ENCODE results near the gene HERC3.

HERC3 gene

DNA sequence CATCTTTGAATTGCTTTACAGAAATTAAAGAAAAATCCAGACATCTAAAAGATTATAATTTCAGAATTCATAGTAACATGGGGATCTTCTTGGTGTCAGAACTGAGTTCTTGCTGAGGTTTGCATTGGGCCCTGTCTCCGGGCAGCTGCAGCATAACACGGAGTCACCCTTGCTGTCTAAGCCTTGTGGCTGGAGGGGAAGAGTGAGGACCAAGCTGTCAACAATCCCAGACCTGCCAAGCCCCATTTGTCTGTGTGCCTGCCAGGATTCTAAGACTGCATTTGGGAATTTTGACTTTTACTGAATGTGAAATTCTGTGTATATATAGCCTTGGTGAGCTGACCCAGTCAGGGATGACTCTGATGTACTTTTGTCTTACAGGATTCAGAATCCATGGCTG, 130.5 kb downstream of the HERC3 start:
- DNase-seq, result no peak

DNA sequence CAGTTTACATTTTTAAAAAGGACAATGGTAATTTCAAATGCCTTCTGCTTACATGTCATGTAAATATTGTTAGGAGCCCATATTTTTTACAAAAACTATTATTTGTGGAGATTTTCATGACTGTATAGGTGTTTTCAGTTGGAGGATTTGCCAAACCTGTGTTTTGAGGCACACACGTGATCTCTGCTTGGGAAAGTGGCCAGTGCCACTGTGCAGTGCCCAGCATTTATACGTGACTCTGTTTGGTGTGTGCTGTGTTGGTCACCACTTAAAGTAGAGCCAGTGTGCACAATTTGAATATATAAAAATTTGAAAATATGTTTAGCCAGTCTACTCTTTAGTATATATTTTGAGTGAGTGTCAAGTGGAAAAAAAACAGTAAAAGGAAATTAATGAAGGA, 132.1 kb downstream of the HERC3 start:
- DNase-seq, result no peak

DNA sequence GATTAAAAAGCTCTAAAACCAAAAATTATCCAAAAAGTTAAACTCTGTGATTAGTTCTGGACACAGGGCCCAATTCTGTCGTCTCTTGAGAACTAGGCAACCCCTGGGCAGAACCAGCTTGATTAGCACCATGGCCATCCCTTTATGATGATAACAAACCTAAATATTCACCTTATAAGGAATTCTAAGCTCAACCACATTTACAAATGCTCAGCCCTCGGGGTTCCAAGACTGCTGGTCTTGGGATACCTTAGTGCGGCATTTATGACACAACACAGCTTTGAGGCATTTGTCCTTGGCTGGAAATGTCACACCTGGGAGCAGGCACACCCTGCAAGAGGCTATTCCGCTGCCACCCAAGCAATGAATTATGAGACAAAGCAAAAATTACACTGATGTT, 132.9 kb downstream of the HERC3 start:
- no peak for DNase-seq

GRCh38 chr4:88725986-88726385, 133.7 kb downstream of the HERC3 start:
- no peak for DNase-seq

DNA sequence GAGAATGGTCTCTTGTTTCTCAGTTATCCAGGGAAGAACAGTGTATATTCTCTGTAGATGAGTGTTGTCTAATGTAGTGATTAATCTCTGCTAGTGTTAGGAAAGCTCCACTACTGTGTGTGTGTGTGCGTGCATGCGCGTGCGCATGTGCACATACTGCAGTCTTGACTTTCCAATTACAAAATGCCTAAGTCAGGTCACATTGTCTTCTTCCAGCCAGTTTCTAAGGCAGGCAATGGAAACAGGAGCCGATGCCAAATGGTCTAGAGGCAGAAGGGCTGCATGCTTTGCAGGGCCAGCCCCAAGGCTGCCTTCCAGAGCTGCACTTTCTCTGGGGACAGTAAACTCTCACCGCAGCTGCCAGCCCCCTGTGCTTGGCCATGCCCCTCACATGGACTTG, 135.9 kb downstream of the HERC3 start:
- no peak for DNase-seq

DNA sequence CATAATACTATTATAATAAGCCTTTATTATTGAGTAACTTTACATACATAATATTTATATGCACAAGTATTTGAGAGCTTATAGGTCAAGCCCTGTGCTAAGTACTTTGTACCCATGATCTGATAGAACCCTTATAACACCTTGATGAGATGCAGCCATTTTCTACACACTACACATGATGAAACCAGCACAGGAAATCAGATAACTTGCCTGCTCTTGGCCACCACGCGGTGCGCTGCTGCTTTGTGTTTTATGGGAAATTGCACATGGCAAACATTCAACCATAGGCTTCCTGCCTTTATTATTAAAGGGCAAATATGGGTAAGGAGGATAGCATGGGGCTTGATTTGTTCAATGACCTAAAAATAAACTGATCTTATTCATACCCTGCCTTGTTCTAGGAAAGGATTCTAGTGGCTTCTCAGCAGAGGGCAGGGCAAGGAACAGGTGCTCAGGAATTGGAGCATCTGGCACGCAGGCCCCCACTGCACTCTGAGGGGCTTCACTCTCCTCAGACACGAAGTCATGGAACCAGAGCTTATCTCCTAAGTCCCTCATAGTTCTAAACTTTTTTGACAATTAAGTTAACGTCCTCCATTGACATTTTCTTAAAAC, 137.0 kb downstream of the HERC3 start:
- DNase-seq, result no peak

DNA sequence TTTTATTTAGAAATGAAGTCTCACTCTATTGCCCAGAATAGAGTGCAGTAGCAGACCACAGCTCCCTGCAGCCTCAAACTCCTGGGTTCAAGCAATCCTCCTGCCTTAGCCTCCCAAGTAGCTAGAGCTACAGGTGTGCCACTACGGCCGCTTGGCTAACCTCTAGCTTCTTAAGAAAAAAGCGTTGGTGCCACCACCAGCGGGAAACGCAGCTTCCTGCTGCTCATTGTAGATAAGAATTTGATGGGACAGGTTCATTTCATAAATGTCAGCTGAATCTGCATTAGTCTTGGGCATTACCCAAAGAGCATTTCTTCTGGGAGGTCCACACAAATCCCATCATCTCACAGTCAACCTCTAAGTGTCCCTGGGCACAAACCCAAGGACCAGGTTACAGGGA, 138.5 kb downstream of the HERC3 start:
- DNase-seq, result no peak

DNA sequence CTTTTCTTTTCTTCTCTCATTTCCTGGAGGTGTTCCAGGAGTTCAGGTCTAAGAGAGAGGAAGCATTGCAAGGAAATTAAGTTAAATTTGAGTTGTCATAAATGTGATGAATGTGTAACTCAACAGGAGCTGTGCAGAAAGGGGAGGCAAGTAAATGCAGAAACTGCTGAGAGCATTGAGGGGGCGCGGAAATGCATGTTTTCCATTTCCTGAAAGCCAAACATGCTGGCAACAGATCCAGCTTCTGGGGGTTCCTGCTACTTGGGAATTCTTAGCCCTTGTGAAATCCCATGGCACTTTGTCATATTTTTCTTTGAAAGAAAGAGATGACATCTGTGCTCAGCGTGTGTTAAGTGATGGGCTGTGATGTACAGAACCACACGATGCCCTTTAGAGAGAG, 139.1 kb downstream of the HERC3 start:
- DNase-seq, result no peak

DNA sequence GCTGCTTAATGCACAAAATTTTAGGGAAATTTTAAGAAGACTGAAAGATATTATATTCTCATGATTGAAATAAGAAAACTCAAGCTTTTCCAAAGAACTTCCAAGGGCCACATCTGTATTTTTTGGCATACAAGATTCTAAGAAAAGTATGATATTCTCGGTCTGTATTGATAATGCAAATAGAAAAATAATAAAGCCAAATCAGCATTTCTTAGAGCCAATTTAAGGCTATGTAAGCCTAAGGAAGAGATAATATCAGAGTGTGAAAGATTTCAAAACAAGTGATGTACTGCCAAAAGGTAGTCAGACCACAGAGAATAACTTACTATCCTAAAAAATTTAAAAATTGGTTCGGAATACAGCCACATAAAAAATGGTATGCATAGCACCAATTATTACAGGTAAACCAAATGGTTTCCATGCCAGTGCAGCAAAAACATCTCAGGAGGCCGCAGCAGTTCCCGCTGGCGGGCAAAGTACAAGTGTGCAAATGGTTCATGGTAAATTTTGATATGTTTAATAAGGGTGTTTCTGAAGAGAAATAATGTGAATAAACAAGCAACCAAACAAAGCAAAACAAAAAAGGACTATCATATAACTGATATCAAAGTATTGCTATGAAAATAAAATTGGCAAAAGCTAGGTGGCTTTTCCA, 140.6 kb downstream of the HERC3 start:
- no peak for DNase-seq

DNA sequence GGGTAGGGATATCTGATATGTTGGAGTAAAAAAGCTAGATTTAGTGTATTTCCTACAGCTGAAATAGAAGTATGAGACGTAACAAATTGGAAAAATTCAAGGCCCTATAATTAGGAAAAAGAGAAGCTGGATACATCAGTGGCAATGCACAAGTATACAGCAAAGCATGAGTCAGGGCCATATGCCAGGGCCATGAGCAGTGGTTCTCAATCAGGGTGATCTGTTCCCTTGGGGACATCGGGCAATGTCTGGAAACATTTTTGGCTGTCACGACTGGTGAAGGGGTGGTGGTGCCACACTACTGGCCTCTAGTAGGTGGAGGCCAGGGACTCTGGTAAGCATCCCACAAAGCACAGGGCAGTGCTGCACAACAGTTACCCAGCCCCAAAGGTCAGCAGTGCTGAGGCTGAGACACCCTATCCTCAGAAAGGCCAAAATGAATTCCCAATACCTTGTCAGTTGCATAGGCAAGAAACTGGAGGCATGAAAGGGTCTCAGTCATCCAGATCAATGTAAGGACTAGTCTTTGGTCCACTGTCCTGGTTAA, 142.2 kb downstream of the HERC3 start:
- DNase-seq, result no peak

DNA sequence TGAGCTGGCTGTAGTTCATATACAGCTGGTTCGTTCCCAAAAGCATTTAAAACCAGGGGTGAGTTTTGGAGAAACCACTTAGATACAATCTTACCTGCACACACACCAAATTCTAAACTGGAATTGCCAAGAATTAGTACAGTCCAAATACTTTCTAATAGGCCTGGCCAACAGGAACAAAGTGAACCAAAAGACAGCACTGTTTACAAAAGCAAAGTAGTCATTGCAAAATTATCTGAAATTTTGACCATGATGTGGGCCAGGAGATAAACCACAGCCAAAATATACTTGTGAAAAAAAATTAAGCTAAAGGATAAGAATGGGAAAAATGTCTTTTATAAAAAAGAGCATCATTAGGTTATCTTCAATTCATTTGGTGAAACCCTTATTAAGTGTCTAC, 143.3 kb downstream of the HERC3 start:
- DNase-seq, result no peak

DNA sequence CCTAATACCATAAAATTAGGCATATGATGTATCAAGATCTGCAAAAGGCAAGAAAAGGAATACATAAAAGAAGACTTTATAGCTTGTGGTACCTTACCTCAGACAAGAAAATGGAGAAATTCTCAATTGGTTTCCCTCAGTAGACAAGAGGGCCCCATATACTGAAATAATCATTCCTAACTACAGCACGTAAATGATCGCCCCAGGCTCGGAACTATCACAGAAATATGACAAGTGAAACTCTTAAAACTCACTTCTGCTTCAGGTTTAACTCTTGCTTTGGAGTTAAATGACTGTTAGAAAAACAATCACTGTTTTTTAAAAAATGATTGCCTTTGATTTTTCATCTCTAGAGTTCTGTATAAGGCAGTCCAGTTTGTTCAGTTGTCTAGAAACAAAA, 144.0 kb downstream of the HERC3 start:
- no peak for DNase-seq

GRCh38 chr4:88737307-88737941, 145.1 kb downstream of the HERC3 start:
- no peak for DNase-seq

DNA sequence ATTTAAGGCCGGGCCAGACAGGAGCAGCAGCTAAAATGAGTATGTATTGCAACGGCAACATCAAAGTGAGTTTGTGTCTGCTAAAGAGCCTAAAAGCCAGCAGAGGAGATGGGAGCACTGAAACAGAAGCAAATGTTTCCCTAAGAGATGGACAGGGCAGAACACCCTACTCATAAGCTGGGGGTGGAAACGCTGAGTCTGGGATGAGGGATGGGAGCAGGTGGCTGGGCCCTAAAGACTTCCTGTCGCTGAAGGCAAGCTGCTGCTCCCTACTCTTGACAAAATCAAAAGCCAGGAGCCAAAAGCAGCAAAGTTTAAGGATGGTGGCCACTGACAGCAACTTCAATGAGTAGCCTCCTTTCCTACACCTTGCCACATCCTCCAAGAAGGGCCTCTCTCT, 145.9 kb downstream of the HERC3 start:
- no peak for DNase-seq

DNA sequence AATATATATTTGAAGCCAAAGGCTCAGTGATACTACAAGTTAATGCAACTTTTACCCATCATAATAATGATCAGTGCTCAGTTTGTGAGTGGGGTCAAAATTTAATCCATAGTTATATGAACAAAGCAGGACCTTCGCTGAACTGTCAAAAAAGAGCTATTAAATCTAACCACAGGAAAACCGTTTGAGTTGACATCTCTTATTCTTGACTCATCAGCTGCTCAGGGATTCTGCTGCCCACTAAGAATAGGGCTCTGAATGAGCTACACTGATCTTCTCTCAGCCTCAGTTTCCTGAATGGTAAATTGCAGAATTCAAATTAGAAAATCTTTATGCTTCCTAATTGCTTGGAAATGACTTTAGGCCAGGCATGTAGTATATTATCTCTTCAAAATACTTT, 150.3 kb downstream of the HERC3 start:
- DNase-seq, result no peak

- DNase-seq, result no peak
These were observed 151.4 kb downstream of the HERC3 start for GRCh38 chr4:88743696-88744095.

- no peak for DNase-seq
These were observed 152.3 kb downstream of the HERC3 start for GRCh38 chr4:88744609-88745008.

DNA sequence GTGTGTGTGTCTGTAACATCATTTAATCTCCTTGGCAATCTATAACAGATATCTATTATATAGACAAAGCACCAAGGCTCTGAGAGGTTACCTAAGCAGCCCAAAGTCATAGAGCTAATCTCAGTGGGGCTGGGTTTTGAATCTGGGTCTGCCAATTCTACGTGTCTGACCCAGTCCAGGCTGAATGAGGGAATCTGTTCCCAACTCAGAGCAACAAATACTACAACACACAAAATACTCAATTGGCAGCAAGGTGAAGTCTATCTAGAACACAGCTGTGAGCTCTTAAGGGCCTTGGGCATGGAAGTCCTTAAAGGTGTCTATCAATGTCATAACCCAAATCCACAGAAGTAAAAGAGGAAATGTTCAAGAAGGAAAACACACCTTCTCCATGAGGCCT, 152.9 kb downstream of the HERC3 start:
- no peak for DNase-seq

GRCh38 chr4:88745581-88746163, 153.4 kb downstream of the HERC3 start:
- DNase-seq, result no peak

- DNase-seq, result no peak
These were observed 153.9 kb downstream of the HERC3 start for GRCh38 chr4:88746206-88746605.

- DNase-seq, result no peak
These were observed 155.1 kb downstream of the HERC3 start for GRCh38 chr4:88747351-88747750.

GRCh38 chr4:88750369-88750768, 158.1 kb downstream of the HERC3 start:
- DNase-seq, result no peak

DNA sequence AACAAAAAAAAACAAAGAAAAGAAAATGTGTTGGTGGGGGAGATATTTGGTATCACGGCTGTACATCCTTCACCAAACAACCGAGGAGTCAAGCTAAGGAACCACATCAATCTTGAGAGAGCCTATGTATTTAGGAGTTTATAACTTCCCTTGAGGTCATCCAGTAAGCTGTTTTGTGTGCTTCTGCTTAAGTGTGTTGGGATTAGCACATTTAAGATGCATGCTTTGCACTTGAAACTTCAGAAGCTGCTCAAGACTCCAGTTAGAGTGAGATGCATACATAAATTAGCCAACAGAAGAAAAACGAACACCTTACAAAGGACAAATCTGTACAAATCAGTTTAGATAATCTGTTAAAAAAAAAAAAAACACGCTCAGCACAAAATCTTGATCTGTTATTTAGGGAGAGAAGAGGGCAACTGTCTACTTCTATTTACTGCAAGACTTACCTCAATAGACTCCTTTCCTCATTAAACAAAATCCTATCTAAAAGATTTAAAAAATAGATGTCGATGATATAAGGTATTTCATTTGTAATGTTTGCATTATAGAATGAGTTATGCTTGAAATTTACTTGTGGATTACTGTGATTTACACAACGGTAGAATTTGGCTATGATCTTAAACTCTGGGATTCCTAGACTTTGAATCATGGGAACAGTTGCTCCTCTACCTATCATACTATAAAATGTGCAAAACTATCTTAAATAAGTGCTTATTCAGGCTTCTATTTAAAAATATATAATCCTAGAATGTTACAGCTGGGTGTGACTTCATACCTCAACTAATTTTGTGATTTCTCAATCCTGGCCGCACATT, 159.2 kb downstream of the HERC3 start:
- DNase-seq, result no peak

Measured in NCI-H748 treated with DMSO at 0.1 percent for 48 hours (cell line).